HG03520 (cell line): Measurements from ENCODE around the gene MECR.

Experiments
- ATAC-seq: cut with Tn5 transposase; IDR thresholded peaks from one replicate; pipeline ENCODE4 v1.9.1; 2021; ENCODE audit warnings: mild to moderate bottlenecking, moderate library complexity; ENCODE audit not compliant: unreplicated experiment

The MECR gene

DNA sequence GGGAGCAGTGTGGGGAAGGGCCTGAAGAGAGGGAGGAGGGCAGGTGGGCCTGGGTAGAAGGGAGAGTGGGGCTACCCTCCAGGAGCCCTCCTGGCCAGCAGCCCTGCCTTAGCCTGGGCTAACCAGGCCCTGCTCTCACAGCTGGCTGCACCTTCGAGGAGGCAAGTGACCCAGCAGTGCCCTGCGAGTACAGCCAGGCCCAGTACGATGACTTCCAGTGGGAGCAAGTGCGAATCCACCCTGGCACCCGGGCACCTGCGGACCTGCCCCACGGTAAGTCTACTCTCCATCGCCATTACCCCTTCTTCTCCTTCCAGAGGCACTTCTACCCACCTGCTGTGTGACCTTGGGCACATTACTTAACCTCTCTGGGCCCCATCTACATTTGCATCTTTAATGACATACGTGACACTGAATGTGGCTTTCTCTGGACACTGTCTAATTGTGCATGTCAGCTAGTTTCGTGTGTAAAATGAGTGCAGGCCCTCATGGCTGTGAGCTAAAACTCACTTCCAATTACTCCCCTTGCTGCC lies 24.5 kb upstream of the MECR start:
- ATAC-seq, result no peak

DNA sequence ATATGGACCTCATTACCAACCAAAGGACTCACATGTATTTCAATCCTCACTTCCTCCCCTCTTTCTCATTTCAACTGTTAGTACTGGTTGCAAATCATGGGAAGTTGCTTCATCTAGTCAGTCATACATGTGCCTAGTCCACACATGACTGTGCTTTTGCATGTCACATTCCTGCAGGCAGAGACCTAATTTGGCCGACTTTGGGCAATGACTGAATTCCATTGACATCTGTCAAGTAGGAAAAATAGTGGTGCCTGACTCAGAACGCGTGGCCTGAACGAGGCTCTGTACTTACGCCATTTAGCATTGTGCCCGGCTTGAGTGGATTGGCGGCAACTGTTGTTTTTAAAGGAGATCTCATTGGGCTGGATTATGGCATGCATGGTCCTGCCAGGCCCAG lies 23.6 kb upstream of the MECR start:
- no peak for ATAC-seq

DNA sequence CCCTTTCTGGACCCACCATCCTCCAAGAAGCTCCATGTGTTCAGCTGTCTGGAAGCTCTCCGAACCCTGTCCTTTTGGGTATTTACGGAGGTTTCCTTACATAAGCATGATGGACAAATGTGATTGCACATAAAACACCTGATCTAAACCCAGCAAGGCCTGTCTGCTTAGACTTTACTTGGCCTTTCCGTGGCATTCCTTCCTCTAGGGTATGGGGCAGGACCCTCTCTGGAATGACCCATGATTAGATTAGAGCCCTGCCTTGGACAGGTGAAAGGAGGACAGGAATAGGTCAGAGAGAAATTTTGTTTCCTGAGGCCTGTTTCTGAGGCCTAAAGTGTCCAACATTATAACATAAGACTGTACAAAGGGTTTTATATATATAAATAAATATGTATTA lies 22.4 kb upstream of the MECR start:
- ATAC-seq, result no peak

DNA sequence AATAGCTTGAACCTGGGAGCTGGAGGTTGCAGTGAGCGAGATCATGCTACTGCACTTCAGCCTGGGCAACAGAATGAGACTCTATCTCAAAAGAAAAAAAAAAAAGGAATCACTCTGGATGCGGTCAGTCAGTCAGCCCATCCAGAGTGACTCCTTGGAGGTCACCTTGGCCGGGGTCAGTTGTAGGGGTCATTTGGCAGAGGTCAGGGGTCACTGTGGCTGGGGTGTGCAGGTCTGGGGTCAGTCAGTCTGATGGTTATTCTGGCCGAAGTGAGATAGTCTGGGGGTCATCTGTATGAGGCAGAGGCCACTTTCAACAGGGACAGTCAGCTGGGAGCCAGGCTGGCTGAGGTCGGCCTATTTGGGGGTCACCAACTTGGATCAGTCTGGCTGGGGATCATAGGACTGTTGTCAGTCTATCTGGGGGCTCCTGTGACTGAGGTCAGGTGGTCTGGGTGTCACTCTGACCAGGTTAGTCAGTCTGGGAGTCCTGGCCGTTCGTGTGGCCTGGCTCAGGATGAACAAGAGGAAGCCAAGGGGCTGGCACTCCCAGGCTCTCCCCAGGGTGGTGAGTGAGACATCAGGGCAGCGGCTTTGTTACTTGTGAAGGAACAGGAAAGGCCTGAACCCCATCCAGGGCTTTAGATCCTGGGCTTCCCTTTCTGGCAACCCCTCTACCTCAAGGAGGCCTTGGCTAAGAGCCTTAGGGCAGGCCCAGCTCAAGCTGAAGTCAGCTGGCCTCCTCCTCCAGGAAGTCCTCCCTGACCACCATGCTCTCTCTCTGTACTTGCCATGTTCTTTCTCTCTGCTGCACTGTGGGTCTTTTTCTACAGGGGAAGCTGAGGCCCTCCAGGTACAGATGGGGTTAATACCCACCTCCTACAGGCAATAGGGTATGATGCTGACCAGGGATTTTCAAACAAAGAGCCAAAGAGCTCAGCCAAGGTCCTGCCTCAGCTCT lies 20.7 kb upstream of the MECR start:
- ATAC-seq, result no peak

DNA sequence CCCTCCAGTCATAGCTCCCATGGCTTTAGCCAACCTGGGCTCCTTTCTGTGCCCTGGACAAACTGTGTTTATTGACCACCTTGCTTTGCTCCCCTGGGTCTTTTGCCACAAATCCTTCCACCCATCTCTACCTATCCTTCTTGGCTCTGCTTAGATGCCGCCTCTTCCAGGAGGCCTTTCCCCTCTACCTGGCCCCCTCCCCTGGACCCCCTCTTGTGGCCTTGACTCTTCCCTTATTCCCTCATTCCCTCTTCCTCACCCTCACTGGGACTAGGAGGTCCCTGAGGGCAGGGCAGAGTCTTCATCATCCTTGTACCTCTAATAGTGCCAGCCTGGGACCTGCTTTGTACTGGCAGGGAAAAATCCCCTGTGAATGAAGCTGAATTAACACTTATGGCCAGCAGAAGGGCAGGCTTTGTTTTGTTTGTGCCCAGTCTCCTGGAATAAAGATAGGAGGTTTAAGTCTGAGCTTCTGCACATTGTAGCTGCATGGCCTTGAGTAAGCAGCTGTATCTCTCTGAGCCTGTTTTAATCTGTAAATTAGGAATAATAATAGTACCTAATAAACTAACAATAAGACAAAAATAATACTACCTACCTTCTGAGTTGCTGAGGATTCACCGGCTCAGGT lies 19.3 kb upstream of the MECR start:
- no peak for ATAC-seq

DNA sequence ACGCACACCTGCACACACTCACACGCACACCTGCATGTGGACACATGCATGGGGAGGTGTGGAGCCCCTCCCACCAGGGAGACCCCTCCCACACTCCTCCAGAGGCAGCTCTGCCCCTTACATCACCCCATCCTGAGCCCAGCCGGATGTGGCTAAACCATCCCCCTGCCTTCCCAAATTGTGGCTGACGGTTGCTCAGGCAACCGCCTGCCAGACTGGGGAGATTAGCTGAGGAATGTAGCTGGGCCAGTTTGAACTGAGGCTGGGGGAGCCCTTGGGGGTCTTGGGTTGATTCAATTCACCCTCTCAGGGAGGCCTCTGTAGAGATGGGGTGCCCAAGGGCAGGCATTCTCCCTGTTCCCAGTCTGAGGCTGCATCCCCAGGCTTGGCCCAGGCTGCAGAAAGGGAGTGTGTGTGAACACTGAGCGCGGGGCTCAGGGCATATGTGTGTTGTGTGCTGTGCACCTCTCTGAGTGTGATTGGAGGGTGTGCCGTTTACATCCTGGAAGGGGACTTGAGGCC lies 18.5 kb upstream of the MECR start:
- ATAC-seq, result no peak

DNA sequence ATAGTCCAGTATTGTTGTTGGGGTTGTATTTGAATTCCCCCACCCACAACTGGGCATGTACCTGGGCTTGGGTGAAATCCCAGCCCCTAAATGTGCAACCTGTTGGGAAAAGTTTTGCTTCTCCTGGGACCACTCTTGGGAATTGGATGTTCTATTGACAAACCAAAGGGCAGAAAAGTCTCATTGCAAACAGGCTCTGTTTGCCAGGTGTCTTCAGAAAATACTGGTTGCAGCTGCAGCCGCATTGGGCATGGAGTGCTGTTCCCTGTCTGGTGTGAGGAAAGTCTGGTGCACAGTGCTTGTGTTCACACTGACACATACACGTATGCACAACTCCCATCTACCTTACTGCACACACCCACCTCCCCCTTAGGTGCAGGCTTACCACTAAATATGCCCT lies 17.7 kb upstream of the MECR start:
- no peak for ATAC-seq

DNA sequence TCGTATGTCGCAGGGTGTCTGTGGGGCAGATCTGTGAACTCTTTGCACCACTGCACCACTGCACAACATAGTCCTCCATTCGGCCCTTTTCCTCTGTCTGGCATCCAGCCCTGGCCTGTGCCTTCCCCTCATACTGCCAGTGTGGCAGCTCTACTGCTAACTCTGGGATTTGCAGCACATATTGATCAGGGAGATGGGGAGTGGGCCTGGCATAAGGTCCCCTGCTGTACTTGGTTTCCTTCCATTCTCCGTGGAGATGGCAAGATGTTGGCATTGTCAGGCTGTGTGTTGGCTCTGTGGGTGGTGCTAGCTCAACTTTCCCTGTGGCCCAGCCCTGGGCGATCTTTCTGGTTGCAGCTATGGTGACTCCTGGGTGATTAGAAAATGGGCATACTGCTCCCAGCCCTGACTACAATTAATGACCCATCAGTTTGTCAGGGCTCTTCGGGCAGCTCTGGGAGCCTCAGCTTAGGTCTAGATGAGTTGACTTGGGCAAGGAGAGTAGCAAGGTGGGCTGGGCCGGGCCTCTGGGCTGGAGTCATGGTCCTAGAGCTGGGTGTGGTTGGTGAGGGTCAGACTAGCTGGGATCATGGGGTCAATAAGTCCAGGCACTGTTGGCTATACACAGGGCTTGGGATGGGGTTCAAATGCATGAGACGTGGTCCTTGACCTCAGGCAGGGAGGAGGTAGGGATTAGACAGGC lies 17.0 kb upstream of the MECR start:
- ATAC-seq, result no peak

DNA sequence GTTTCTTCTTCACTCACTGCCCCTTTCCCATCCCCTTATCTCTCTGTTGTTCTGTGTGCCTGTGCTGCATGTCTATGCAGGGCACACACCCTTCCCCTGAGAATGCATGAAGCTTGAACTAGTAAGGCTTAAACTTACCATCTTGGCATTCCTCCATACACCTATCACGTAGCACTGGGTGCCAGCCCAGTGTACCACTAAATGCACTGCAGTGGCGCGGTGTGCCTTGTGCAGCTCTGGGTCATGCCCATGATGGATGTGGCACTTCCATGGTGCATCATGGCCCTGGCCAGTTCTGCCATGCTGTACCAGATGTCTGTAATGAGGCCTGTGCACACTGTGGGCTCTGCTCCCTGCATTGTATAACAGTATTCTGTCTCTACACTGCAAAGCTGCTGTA lies 16.3 kb upstream of the MECR start:
- ATAC-seq, result no peak

DNA sequence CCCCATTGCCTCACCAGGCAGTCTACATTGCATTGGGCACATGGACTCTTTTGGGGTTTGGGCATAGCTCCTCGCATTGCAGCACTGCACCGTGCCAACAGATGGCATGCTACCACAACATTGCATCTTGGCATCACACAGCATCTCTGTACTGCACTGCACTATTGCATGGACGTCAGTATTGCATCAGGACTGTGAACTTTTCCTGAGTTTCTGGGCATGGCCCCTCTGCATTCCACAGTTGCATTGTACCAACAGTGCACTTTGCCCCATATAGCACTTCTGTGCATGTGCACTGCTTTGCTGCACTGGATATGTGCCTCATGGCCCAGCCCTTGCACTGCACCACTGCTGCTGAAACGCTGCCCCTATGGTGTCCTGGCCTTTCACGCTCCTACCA lies 15.1 kb upstream of the MECR start:
- ATAC-seq, result no peak

DNA sequence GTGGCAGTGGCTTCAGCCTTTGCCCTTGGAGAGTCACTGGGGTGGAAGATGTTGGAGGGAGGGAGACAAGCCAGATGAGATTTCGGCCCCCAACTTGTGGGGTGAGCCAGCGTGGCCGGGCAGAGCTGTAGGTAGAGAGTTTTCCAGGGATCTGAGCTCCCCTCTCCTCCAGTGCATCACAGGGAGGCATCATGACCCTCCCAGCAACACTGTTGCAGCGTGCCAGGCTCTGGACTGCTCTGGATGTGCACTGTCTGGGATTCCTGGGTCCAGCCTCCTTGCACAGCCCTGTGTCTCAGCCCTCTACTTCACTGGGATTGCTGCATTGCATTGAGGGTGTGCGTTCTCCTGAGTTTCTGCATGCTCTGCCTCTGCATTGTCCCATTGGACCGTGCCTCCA lies 14.5 kb upstream of the MECR start:
- no peak for ATAC-seq

DNA sequence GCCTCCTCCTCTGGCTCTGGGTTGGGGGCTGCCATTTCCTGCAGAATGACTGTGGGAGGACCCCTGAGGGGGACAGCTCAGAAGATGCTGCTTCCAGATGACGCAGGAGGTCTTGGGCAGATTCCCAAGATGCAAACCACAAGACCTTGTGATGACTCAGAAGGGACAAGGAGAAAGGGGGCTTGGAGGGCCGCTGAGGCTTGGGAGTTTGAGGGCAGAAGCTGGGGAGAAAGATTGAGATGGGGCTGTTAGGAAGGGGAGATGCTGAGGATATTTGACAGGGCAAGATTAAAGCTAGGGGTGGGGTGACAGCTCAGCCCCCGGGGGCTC lies 13.1 kb upstream of the MECR start:
- ATAC-seq, result no peak

DNA sequence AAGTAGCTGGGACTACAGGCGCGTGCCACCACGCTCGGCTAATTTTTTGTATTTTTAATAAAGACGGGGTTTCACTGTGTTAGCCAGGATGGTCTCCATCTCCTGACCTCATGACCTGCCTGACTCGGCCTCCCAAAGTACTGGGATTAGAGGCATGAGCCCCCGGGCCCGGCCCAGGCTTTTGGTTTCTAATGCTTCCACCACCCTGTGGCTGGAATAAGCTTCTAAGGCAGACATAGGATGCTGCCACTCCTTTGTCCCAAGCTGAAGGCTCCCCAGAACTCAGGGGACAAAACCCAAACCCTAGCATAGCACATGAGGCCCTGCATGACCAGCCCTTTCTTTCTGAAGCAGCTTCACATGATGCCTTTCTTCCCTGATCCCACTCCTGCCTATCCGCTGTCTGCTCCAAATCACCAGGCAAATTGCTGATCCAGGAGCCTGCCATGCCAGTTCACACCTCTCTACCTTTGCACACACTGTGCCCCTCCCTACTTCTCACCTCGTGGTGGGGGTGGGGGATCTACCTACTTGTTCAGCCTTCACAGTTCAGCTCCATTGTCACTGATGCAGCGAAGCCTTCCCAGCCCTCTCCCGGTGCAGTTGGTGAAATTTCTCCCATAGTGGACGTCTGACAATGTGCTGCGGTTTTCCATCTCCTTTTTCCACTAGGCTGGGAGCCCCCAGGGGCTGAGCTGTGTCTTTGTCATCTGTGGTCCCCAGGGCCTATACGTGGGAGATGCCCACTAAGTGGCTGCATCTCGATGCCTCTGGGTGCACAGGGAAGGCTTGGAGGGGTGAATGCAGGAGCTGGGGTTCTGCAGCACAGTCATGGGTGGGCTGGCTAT lies 12.5 kb upstream of the MECR start:
- no peak for ATAC-seq

DNA sequence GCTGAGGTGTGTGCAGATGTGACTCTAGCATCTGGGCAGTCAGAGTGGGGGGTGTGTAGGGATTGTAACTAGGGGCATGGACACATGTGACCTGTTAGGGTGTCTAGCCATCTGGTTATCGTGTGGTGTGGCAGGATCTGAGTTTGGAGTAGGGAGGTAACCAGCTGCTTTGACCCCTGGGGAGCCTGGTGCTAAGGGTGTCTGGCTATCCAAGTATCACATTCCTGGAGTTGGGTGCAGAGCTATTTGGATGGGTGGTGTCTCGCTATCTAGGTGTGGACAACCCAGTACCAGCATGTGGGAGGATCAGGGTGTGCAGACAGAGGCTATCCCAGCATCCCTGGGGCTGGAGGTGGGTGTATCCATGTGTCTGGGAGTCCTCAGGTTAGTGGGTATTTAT lies 10.3 kb upstream of the MECR start:
- no peak for ATAC-seq

DNA sequence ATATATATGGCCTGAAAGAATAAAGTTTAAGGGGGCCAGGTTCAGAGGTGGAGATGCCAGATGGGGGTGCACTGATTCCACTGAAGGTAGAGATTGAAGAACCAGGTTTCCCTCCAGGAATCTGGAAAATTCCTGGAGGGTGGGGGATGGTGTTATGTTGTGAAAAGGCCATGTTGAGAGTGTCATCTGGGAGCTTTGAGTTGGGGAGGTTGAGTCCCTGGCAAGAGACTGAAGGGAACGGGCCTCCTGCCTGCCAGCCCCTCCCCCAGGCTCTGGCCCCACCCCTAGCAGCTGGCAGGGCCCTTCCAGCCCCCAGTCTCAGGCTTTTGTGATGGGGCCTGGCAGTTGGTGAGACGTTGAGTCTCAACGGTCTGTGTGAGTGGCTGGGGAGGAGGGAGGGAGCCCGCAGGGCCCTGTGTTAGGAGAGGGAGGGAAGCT lies 9.7 kb upstream of the MECR start:
- ATAC-seq, result no peak

DNA sequence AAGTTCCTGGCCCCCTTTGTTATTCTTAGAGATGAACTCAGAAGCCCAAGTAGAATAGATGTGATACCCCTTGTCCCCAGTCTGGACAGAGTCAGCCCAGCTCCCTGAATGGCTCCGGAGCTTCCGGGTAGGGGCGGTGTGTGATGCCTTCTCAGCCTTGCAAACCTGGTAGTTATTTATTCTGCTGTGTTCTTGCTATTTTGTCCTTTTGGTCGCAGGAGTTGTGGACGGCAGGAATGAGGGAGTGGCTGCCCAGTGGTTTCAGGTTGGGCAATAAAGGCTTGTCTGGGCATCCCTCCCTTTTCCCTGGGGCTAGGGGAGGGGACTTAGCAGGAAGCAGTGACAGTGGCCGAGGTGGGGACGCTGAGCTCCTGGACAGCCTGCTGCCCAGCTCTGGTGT lies 8.4 kb upstream of the MECR start:
- no peak for ATAC-seq

DNA sequence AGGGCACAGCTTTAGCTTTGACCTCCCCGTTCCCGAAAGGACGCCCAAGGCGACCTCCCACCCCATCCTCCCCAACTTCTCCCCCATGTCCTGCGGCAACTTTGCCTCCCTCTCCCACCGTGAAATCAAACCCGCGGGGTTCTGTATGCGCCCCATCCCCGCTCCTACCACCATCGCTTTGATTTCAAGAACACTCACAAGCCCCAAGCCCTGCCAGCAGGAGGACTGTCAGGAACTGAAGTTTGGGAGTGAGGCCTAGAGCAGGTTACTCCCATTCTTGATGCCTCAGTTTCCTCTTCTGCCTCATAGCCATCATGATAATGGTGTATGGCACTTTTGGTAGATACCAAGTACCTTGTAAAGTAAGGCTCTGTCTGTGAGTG lies 7.9 kb upstream of the MECR start:
- no peak for ATAC-seq

DNA sequence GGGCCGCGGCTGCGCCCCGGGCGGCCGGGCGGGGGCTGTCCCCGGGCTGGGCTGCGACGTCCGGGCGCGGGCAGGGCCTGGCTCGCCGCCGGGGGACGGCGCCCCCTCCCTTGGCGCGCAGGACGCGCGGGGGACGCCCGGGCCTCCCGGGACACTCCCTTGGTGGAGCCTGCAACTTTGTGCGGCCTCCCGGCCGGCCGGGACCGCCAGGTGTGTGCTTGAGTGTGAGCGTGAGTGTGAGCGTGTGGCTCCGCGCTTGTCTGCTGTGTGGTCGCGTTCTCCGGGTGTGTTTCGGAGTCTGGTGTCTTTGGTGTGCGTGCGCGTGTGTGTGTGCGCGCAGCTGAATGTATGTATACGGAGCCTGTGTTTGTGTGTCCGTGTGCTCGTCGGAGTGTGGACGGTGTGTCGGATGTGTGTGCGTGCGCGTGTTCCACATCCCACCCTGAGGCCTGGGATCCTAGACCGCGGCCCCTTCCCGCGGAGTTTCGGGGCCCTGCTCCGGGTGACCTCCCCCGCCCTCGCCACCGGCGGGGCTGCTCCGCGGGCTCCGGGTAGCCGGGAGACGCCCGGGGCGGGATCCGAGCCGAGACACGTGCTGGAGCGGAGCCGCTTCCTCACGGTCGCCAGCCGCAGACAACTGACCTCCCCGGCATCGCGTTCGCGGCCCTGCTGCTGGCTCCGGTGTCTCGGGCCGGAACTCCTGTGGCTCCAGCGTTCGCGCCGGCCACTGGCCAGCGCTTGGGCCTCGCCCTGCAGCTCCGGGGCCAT lies 7.3 kb upstream of the MECR start:
- ATAC-seq, result no peak

DNA sequence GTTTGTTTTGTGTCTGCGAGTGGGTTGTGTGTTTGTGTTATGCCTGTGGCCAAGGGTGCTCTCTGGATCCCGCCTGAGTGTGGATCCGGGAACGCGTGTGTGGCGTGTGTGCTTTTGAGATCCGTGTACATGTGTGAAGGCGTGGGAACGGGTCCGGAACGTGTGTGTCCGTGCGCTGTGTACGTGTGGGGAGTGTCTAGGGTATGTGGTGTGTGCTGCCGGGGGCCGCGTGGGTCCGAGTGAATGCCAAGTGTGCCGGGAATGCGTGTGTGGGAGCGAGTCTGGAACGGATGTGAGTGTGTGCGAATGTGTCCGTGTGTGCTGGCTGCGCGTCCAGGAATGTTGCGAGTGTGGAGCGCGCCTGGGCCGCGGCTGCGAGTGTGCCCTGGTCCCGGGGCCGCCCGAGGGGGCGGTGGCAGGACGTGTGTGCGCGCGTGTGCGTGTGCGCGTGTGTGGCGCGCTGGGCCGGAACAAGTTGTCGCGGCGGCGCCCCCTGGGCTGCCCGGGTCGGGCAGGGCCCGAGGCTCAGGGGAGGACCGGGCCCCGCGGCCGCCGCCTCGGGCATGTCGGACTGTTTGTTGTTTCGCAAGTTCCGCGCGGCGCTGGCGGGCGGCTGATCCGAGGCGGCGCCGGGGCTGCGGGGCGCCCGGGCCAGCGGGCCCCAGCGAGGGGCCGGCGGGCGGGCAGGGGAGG lies 6.5 kb upstream of the MECR start:
- ATAC-seq, result no peak
